Loucy (cell line): ENCODE measurements around the gene MRPL36.

Source experiments
- CTCF ChIP-seq: fragments of 200-600 bp; sonication (generic); conservative IDR thresholded peaks from 2 replicates; pipeline ENCODE4 v1.5.1; 2014; ENCODE audit warnings: mild to moderate bottlenecking, antibody characterized with exemption, low read length
- EZH2phosphoT487 ChIP-seq: fragments of 200-600 bp; IDR thresholded peaks from 2 replicates; pipeline ENCODE4 v1.6.1; 2018; ENCODE audit warnings: antibody characterized with exemption, mild to moderate bottlenecking, moderate library complexity, borderline replicate concordance

DNA sequence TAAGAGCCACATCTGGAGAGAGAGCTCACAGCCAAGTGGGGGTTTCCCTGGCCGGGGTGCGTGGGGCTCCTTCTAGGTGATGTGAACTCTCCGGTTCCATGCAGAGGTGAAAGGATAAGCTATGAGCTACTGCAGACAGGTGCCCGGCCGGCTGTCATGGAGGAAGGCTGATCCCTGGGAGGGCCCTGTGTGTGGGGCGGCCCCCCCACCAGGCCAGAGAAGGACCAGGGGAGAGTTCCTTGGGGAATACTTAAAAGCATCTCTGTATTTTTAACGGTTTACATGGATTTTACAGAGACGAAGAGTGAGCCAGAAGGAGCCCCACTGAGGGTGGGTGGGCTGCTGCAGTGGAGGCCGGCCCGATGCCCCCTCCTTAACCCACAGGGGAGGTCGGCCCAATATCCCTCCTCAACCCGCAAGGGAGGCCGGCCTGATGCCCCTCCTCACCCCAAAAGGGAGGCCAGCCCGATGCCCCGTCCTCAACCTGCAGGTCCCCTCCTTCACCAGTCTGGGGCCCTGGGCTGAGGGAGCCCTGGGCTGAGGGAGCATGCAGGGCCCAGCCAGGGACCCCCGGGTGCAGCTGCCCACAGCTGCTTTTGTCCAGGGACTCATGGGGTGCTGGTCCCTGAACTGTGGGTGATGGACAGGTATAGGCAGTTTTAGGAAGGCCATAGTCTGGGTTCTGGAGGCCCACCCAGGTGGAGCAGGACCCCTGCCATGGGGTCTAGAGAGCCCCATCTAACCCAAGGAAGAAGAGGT is 31.9 kb downstream of the MRPL36 start:
- no peak for TF ChIP-seq CTCF
- no peak for TF ChIP-seq EZH2phosphoT487
